ENCODE results near the gene GMFB. TPM values are rescaled to one million over a fixed set of nuclear protein-coding genes. Genes with fewer than 3 reads are reported as not detected.

GMFB gene
- 100 to 1,000 TPM in 1 of 4 donors, 10 to 100 TPM in 3; 41.8 to 111 (median 72.6) TPM for total RNA-seq

GRCh38 chr14:54488646-54489317 is at the start of gene GMFB:
Gene GMFB (minus strand): TSS chr14:54488980. CDS start chr14:54488927, 53 bp downstream.
- Histone ChIP-seq H3K4me1 (peaks cover 0 to 51% (median 21%) of the 10 kb centered on the region in 4 donors), H3K27ac (peak within 1 kb of the TSS; percentile 84 to 99 (median 93)), H3K9me3 (no peaks in the 10 kb centered on the region), H3K4me3 (peak within 1 kb of the TSS; percentile 76 to 99 (median 86)), H3K27me3 (no peaks in the 10 kb centered on the region), H3K36me3 (peaks cover 0 to 5% (median 0%) of the 10 kb centered on the region in 3 donors)
- peak; percentile 73 for TF ChIP-seq POLR2A (IDR thresholded peaks at IDR 0.05)
- TF ChIP-seq EP300 (IDR thresholded peaks at IDR 0.05): peak; percentile 42 to 96
- TF ChIP-seq CTCF (IDR thresholded peaks at IDR 0.05): peak; percentile 31 to 65 (median 40)
- 0% methylated on average over 40 to 46 of the region's 51 CpGs for WGBS, 2 donors
- peak; percentile 87 to 90 for DNase-seq (ENCODE audit: low spot score in 2 of 2)

- H3K27ac ChIP-seq: no peak overlapping the region
- H3K4me1 ChIP-seq: peaks cover 0 to 4% (median 0%) of the 10 kb centered on the region in 4 donors
- DNase-seq (ENCODE audit: low spot score in 2 of 2): no peak
- no peak overlapping the region for H3K4me3 ChIP-seq
- H3K9me3 ChIP-seq: no peaks in the 10 kb centered on the region
- peaks cover 0 to 31% (median 4%) of the 10 kb centered on the region in 3 donors for H3K36me3 ChIP-seq
- TF ChIP-seq POLR2A (IDR thresholded peaks at IDR 0.05): no peak
- no peak for TF ChIP-seq CTCF (IDR thresholded peaks at IDR 0.05)
- no peak for TF ChIP-seq EP300 (IDR thresholded peaks at IDR 0.05)
- 94 to 97% methylated on average over 3 of the region's 3 CpGs for WGBS, 2 donors
- no peaks in the 10 kb centered on the region for H3K27me3 ChIP-seq
Measured at GRCh38 chr14:54538055-54538454, 49.3 kb upstream of the GMFB start.

- DNase-seq (ENCODE audit: low spot score in 2 of 2): no peak
- H3K27ac ChIP-seq: no peak overlapping the region
- peaks cover 0 to 4% (median 0%) of the 10 kb centered on the region in 4 donors for H3K4me1 ChIP-seq
- H3K4me3 ChIP-seq: no peak overlapping the region
- WGBS, 2 donors: 96% methylated on average over 2 of the region's 2 CpGs
- H3K27me3 ChIP-seq: no peaks in the 10 kb centered on the region
- no peaks in the 10 kb centered on the region for H3K9me3 ChIP-seq
- H3K36me3 ChIP-seq: peaks cover 0 to 31% (median 4%) of the 10 kb centered on the region in 3 donors
- no peak for TF ChIP-seq EP300 (IDR thresholded peaks at IDR 0.05)
- no peak for TF ChIP-seq CTCF (IDR thresholded peaks at IDR 0.05)
- no peak for TF ChIP-seq POLR2A (IDR thresholded peaks at IDR 0.05)
Measured at GRCh38 chr14:54537651-54538050, 48.9 kb upstream of the GMFB start.

- Histone ChIP-seq H3K36me3 (peaks cover 0 to 32% (median 4%) of the 10 kb centered on the region in 3 donors), H3K27me3 (no peaks in the 10 kb centered on the region), H3K27ac (peak overlapping the region in 1 of 4 donors; percentile 26), H3K9me3 (no peaks in the 10 kb centered on the region), H3K4me3 (no peak overlapping the region), H3K4me1 (peaks cover 0 to 4% (median 0%) of the 10 kb centered on the region in 4 donors)
- DNase-seq (ENCODE audit: low spot score in 2 of 2): no peak
- WGBS, 2 donors: 26 to 27% methylated on average over 2 of the region's 2 CpGs
- TF ChIP-seq POLR2A (IDR thresholded peaks at IDR 0.05) (no peak), CTCF (IDR thresholded peaks at IDR 0.05) (no peak), EP300 (IDR thresholded peaks at IDR 0.05) (no peak)
Measured at GRCh38 chr14:54535646-54536045, 46.9 kb upstream of the GMFB start.

- Histone ChIP-seq H3K27ac (no peak overlapping the region), H3K4me3 (no peak overlapping the region), H3K4me1 (peaks cover 0 to 4% (median 0%) of the 10 kb centered on the region in 4 donors), H3K27me3 (no peaks in the 10 kb centered on the region), H3K9me3 (no peaks in the 10 kb centered on the region), H3K36me3 (peaks cover 0 to 36% (median 4%) of the 10 kb centered on the region in 3 donors)
- DNase-seq (ENCODE audit: low spot score in 2 of 2): no peak
- 73 to 80% methylated on average over 1 of the region's 1 CpG for WGBS, 2 donors
- TF ChIP-seq EP300 (IDR thresholded peaks at IDR 0.05): no peak
- no peak for TF ChIP-seq POLR2A (IDR thresholded peaks at IDR 0.05)
- TF ChIP-seq CTCF (IDR thresholded peaks at IDR 0.05): no peak
Measured at GRCh38 chr14:54535126-54535525, 46.3 kb upstream of the GMFB start.
